ENCODE data around the gene NDUFV1. TPM values are rescaled to one million over a fixed set of nuclear protein-coding genes. Genes with fewer than 3 reads are reported as not detected.

NDUFV1 gene
- total and polyA plus RNA-seq, 4 donors = 83.6 to 172 (median 163) TPM

DNA sequence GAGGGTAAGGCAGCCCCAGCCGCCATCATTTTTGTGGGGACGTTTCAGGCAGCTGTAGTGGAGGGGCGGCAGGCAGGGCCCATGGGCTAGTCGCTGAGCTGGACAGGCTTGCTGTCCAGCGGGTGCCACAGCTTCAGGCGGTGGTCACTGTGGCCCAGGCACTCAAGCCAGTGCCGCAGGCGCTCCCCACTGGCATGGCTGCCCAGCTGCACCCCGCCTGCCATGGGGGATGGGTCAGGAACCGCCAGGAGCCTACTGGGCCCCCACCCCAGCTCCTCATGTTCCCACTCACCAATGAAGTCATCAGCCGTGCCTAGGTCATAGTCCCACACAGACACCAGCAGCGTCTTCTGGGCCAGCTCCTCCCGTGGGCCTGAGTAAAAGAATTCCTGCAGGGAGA, 6.0 kb downstream of the NDUFV1 start (continued):
- TF ChIP-seq GABPA (IDR thresholded peaks at IDR 0.05 in 1 of 2, conservative IDR thresholded peaks at IDR 0.05 in 1 of 2) (no peak), HNF4A (conservative IDR thresholded peaks at IDR 0.05) (no peak), ATF3 (IDR thresholded peaks at IDR 0.05) (no peak), TAF1 (conservative IDR thresholded peaks at IDR 0.05) (no peak)

GRCh38 chr11:67613313-67613959, 6.7 kb downstream of the NDUFV1 start:
- TF ChIP-seq RXRA (IDR thresholded peaks at IDR 0.05) = no peak
- TF ChIP-seq, protein P1, sequence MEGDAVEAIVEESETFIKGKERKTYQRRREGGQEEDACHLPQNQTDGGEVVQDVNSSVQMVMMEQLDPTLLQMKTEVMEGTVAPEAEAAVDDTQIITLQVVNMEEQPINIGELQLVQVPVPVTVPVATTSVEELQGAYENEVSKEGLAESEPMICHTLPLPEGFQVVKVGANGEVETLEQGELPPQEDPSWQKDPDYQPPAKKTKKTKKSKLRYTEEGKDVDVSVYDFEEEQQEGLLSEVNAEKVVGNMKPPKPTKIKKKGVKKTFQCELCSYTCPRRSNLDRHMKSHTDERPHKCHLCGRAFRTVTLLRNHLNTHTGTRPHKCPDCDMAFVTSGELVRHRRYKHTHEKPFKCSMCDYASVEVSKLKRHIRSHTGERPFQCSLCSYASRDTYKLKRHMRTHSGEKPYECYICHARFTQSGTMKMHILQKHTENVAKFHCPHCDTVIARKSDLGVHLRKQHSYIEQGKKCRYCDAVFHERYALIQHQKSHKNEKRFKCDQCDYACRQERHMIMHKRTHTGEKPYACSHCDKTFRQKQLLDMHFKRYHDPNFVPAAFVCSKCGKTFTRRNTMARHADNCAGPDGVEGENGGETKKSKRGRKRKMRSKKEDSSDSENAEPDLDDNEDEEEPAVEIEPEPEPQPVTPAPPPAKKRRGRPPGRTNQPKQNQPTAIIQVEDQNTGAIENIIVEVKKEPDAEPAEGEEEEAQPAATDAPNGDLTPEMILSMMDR (IDR thresholded peaks at IDR 0.05; ENCODE audit: low read depth, low read length, missing input control) = no peak
- TF ChIP-seq SP1 (IDR thresholded peaks at IDR 0.05) = no peak
- no peak for TF ChIP-seq NR2F2 (IDR thresholded peaks at IDR 0.05)
- no peak for TF ChIP-seq HNF4A (conservative IDR thresholded peaks at IDR 0.05)
- no peak for TF ChIP-seq JUND (IDR thresholded peaks at IDR 0.05)
- TF ChIP-seq RAD21 (IDR thresholded peaks at IDR 0.05) = no peak
- no peak for TF ChIP-seq YY1 (IDR thresholded peaks at IDR 0.05)
- no peak for TF ChIP-seq GABPA (IDR thresholded peaks at IDR 0.05 in 1 of 2, conservative IDR thresholded peaks at IDR 0.05 in 1 of 2)
- TF ChIP-seq ATF3 (IDR thresholded peaks at IDR 0.05) = no peak
- no peak for TF ChIP-seq EGR1 (IDR thresholded peaks at IDR 0.05; ENCODE audit: low read depth in 2 of 2)
- TF ChIP-seq TAF1 (conservative IDR thresholded peaks at IDR 0.05) = no peak
- TF ChIP-seq FOXA1 (IDR thresholded peaks at IDR 0.05) = no peak
- no peak for TF ChIP-seq ZBTB33 (IDR thresholded peaks at IDR 0.05)
- TF ChIP-seq FOXA2 (IDR thresholded peaks at IDR 0.05) = no peak
- TF ChIP-seq, protein P2, sequence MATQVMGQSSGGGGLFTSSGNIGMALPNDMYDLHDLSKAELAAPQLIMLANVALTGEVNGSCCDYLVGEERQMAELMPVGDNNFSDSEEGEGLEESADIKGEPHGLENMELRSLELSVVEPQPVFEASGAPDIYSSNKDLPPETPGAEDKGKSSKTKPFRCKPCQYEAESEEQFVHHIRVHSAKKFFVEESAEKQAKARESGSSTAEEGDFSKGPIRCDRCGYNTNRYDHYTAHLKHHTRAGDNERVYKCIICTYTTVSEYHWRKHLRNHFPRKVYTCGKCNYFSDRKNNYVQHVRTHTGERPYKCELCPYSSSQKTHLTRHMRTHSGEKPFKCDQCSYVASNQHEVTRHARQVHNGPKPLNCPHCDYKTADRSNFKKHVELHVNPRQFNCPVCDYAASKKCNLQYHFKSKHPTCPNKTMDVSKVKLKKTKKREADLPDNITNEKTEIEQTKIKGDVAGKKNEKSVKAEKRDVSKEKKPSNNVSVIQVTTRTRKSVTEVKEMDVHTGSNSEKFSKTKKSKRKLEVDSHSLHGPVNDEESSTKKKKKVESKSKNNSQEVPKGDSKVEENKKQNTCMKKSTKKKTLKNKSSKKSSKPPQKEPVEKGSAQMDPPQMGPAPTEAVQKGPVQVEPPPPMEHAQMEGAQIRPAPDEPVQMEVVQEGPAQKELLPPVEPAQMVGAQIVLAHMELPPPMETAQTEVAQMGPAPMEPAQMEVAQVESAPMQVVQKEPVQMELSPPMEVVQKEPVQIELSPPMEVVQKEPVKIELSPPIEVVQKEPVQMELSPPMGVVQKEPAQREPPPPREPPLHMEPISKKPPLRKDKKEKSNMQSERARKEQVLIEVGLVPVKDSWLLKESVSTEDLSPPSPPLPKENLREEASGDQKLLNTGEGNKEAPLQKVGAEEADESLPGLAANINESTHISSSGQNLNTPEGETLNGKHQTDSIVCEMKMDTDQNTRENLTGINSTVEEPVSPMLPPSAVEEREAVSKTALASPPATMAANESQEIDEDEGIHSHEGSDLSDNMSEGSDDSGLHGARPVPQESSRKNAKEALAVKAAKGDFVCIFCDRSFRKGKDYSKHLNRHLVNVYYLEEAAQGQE (IDR thresholded peaks at IDR 0.05) = no peak
- TF ChIP-seq HNF4G (IDR thresholded peaks at IDR 0.05) = no peak
- TF ChIP-seq, protein P3, sequence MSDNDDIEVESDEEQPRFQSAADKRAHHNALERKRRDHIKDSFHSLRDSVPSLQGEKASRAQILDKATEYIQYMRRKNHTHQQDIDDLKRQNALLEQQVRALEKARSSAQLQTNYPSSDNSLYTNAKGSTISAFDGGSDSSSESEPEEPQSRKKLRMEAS (IDR thresholded peaks at IDR 0.05) = no peak
- H3K4me3 ChIP-seq (ENCODE audit: low read depth in 1 of 3, low read length in 3 of 3) = no peak overlapping the region
- no peaks in the 10 kb centered on the region for H3K9me3 ChIP-seq (ENCODE audit: control insufficient read depth in 4 of 4, low read length in 3 of 4)
- no peaks in the 10 kb centered on the region for H3K27me3 ChIP-seq (ENCODE audit: control insufficient read depth in 4 of 4, insufficient read depth in 4 of 4, low read length in 3 of 4)
- WGBS = 90% methylated on average over 17 of the region's 17 CpGs
- peaks cover 3 to 25% (median 14%) of the 10 kb centered on the region in 4 donors for H3K4me1 ChIP-seq (ENCODE audit: control insufficient read depth in 4 of 4, insufficient read depth in 4 of 4, low read length in 3 of 4)
- no peak overlapping the region for H3K27ac ChIP-seq (ENCODE audit: low read depth in 1 of 2, low read length in 2 of 2)
- peaks cover 7 to 33% (median 17%) of the 10 kb centered on the region in 4 donors for H3K36me3 ChIP-seq (ENCODE audit: control insufficient read depth in 4 of 4, insufficient read depth in 3 of 4, low read depth in 1 of 4, low read length in 3 of 4)
- no peak overlapping the region for H3K9ac ChIP-seq (ENCODE audit: low read depth in 1 of 2, low read length in 2 of 2)
- DNase-seq (ENCODE audit: low spot score) = no peak

Measured in liver (tissue), 9 donors.